Retina (tissue), 1 donor: Measurements from ENCODE around the gene NBR1.
"Not testable (repeated sequence)": the region's sequence is repeated elsewhere in the genome, so short reads cannot be mapped to it uniquely, and the experiment has no call there.

Source experiments
- DNase-seq: peaks from one replicate; pipeline ENCODE4 v3.0.0-alpha.2; 2016

NBR1 gene

GRCh38 chr17:43216762-43217613 lies 46.0 kb downstream of the NBR1 start:
- DNase-seq: no peak

- DNase-seq: no peak
Measured at GRCh38 chr17:43217614-43218087, 46.6 kb downstream of the NBR1 start.

GRCh38 chr17:43219001-43219400 lies 48.0 kb downstream of the NBR1 start:
- DNase-seq: no peak

- DNase-seq: no peak
Measured at GRCh38 chr17:43219746-43220380, 48.8 kb downstream of the NBR1 start.

- DNase-seq: no peak
Measured at GRCh38 chr17:43220511-43221125, 49.6 kb downstream of the NBR1 start.

- no peak for DNase-seq
Measured at GRCh38 chr17:43224146-43224705, 53.2 kb downstream of the NBR1 start.

- DNase-seq: no peak
Measured at GRCh38 chr17:43226393-43226792, 55.4 kb downstream of the NBR1 start.

GRCh38 chr17:43228020-43228782 lies 57.2 kb downstream of the NBR1 start, which contains the start of gene CCDC200:
Gene CCDC200, minus strand, starts transcription at chr17:43228623. Its CDS starts 69 bp downstream, at chr17:43228554.
- not testable (repeated sequence) for DNase-seq

- not testable (repeated sequence) for DNase-seq
Measured at GRCh38 chr17:43231205-43232020, 60.4 kb downstream of the NBR1 start.

GRCh38 chr17:43232021-43232699 lies 61.1 kb downstream of the NBR1 start:
- DNase-seq: not testable (repeated sequence)

- DNase-seq: not testable (repeated sequence)
Measured at GRCh38 chr17:43233263-43233662, 62.2 kb downstream of the NBR1 start.

GRCh38 chr17:43233877-43234276 lies 62.9 kb downstream of the NBR1 start, which contains the start of gene RNU2-1:
Gene RNU2-1, minus strand, starts transcription at chr17:43233977.
- not testable (repeated sequence) for DNase-seq

- DNase-seq: not testable (repeated sequence)
Measured at GRCh38 chr17:43239597-43239996, 68.6 kb downstream of the NBR1 start.

GRCh38 chr17:43240596-43241352 lies 69.8 kb downstream of the NBR1 start:
- not testable (repeated sequence) for DNase-seq

- DNase-seq: not testable (repeated sequence)
Measured at GRCh38 chr17:43246456-43246855, 75.4 kb downstream of the NBR1 start.
